Keratinocyte (primary cell): ENCODE results near the gene CXorf58. TPM values are rescaled to one million over a fixed set of nuclear protein-coding genes. Genes with fewer than 3 reads are reported as not detected.

Experiments used
- DNase-seq: peaks from one replicate; pipeline ENCODE4 v3.0.0-alpha.2; 2011; ENCODE audit warnings: low read depth, missing footprints, low spot score
- FAIRE-seq: peaks from 2 replicates; lab custom pipeline; 2011; peaks lifted over from hg19 to GRCh38; lab: Jason Lieb, UNC
- H2AFZ ChIP-seq: 2 replicates; pipeline ENCODE4 v1.6.0; 2012; ENCODE audit warnings: low read length, control low read depth, inconsistent platforms; ENCODE audit not compliant: control insufficient read depth
- H3K27ac ChIP-seq: 2 replicates; pipeline ENCODE4 v1.5.1; 2011; ENCODE audit warnings: low read length; ENCODE audit not compliant: control insufficient read depth, insufficient read depth
- H3K27me3 ChIP-seq: 3 replicates; pipeline ENCODE4 v1.6.0; 2011; ENCODE audit warnings: low read length; ENCODE audit not compliant: control insufficient read depth, insufficient read depth; ENCODE audit errors: extremely low read depth
- H3K36me3 ChIP-seq, 2 experiments: 2 replicates in 1 of 2; 3 replicates in 1 of 2; pipeline ENCODE4 v1.5.1; 2011; ENCODE audit warnings: low read length in 2 of 2, mild to moderate bottlenecking in 1 of 2; ENCODE audit not compliant: control insufficient read depth in 2 of 2, insufficient read depth in 2 of 2; ENCODE audit errors: extremely low read depth in 1 of 2
- H3K4me1 ChIP-seq: 3 replicates; pipeline ENCODE4 v1.5.1; 2011; ENCODE audit warnings: low read length; ENCODE audit not compliant: control insufficient read depth, insufficient read depth; ENCODE audit errors: extremely low read depth
- H3K4me2 ChIP-seq: 3 replicates; pipeline ENCODE4 v1.6.0; 2011; ENCODE audit warnings: low read depth, low read length; ENCODE audit not compliant: control insufficient read depth, insufficient read depth; ENCODE audit errors: extremely low read depth
- H3K4me3 ChIP-seq, 3 experiments: fragments of 200-600 bp in 1 of 3; sonication (generic) in 1 of 3; 2 replicates in 2 of 3; 3 replicates in 1 of 3; pipeline ENCODE4 v1.5.1; 2011 to 2016; ENCODE audit warnings: low read length in 3 of 3, mild to moderate bottlenecking in 3 of 3, control low read depth in 2 of 3, inconsistent platforms in 1 of 3, low read depth in 1 of 3, mixed read lengths in 1 of 3, mixed run types in 1 of 3, moderate library complexity in 1 of 3; ENCODE audit not compliant: control insufficient read depth in 2 of 3, insufficient read depth in 2 of 3; ENCODE audit errors: extremely low read depth in 1 of 3
- H3K79me2 ChIP-seq: 2 replicates; pipeline ENCODE4 v1.6.0; 2012; ENCODE audit warnings: low read length; ENCODE audit not compliant: control insufficient read depth, insufficient read depth
- H3K9ac ChIP-seq: 3 replicates; pipeline ENCODE4 v1.6.0; 2011; ENCODE audit warnings: low read length; ENCODE audit not compliant: control insufficient read depth, insufficient read depth; ENCODE audit errors: extremely low read depth
- H3K9me1 ChIP-seq: 3 replicates; pipeline ENCODE4 v1.6.0; 2011; ENCODE audit warnings: low read length; ENCODE audit not compliant: control insufficient read depth, insufficient read depth; ENCODE audit errors: extremely low read depth
- H3K9me3 ChIP-seq: 2 replicates; pipeline ENCODE4 v1.5.1; 2012; ENCODE audit warnings: low read depth, low read length; ENCODE audit not compliant: control insufficient read depth
- H4K20me1 ChIP-seq: 3 replicates; pipeline ENCODE4 v1.6.0; 2011; ENCODE audit warnings: low read length; ENCODE audit not compliant: control insufficient read depth, insufficient read depth; ENCODE audit errors: extremely low read depth
- CTCF ChIP-seq, 3 experiments: IDR thresholded peaks in 1 of 3; conservative IDR thresholded peaks in 1 of 3; optimal IDR thresholded peaks in 1 of 3; 2 replicates in 2 of 3; 3 replicates in 1 of 3; pipeline versions ENCODE3 to v1.5.1; 2011; ENCODE audit warnings: low read length in 3 of 3, mild to moderate bottlenecking in 3 of 3, moderate library complexity in 2 of 3, control low read depth in 1 of 3, inconsistent platforms in 1 of 3; ENCODE audit not compliant: insufficient read depth in 2 of 3; ENCODE audit errors: extremely low read depth in 1 of 3
- EZH2 ChIP-seq: IDR thresholded peaks from one replicate; pipeline ENCODE4 v1.6.1; 2012; ENCODE audit warnings: inconsistent platforms, mild to moderate bottlenecking, low read length, moderate library complexity
- dilution Hi-C: fragments of 300-500 bp; cut with MboI; formaldehyde crosslinking; loops from one replicate; pipeline ENCODE4 v1.7.0; 2020; ENCODE audit warnings: low sequenced_read_pairs; ENCODE audit not compliant: extremely low pct_ligation_motif_present
- polyA plus RNA-seq, 5 experiments: library from polyadenylated mRNA; depleted of rRNA in 3 of 5; stranded (reverse) in 3 of 5; stranded (forward) in 1 of 5; unstranded in 1 of 5; fragments of >200 nt; gene quantifications; 1 replicate in 1 of 5; 2 replicates in 3 of 5; 3 replicates in 1 of 5; pipeline versions ENCODE4 v1.2.1 to v1.2.3, GENCODE V29; 2011 to 2012; ENCODE audit warnings: missing spikeins in 2 of 5, low read depth in 1 of 5, low replicate concordance in 1 of 5

Gene CXorf58
- polyA plus RNA-seq, 1 donor (not counting 4 experiments of a cell fraction or from before 2014, with no cell fraction given): 0.12 TPM

- no peaks in the 10 kb centered on the region for H3K27me3 ChIP-seq
- no peak overlapping the region for H3K27ac ChIP-seq
- no peaks in the 10 kb centered on the region for H3K9me1 ChIP-seq
- no peaks in the 10 kb centered on the region for H3K79me2 ChIP-seq
- H2AFZ ChIP-seq: no peak overlapping the region
- dilution Hi-C loops: no loop called here
- H3K36me3 ChIP-seq: no peaks in the 10 kb centered on the region
- no peak for FAIRE-seq
- no peak for TF ChIP-seq EZH2
- TF ChIP-seq CTCF (optimal IDR thresholded peaks at IDR 0.05 in 1 of 3, IDR thresholded peaks at IDR 0.05 in 1 of 3, conservative IDR thresholded peaks at IDR 0.05 in 1 of 3; ENCODE audit: extremely low read depth in 1 of 3, insufficient read depth in 2 of 3, low read length in 3 of 3): no peak
- no peak for DNase-seq
- H3K9me3 ChIP-seq: no peaks in the 10 kb centered on the region
- H3K4me2 ChIP-seq: no peak overlapping the region
- no peak overlapping the region for H3K9ac ChIP-seq
- H4K20me1 ChIP-seq: no peaks in the 10 kb centered on the region
- H3K4me3 ChIP-seq: no peak overlapping the region
- peaks cover 21% of the 10 kb centered on the region for H3K4me1 ChIP-seq
Measured at GRCh38 chrX:23885803-23886202, 22.0 kb upstream of the CXorf58 start.

- no peaks in the 10 kb centered on the region for H3K27me3 ChIP-seq
- H3K9ac ChIP-seq: no peak overlapping the region
- DNase-seq (no peak), FAIRE-seq (no peak)
- H3K4me3 ChIP-seq: no peak overlapping the region
- no peaks in the 10 kb centered on the region for H3K36me3 ChIP-seq
- dilution Hi-C loops: no loop called here
- no peaks in the 10 kb centered on the region for H3K9me3 ChIP-seq
- no peaks in the 10 kb centered on the region for H4K20me1 ChIP-seq
- no peak overlapping the region for H3K4me2 ChIP-seq
- peaks cover 21% of the 10 kb centered on the region for H3K4me1 ChIP-seq
- TF ChIP-seq EZH2 (no peak), CTCF (optimal IDR thresholded peaks at IDR 0.05 in 1 of 3, IDR thresholded peaks at IDR 0.05 in 1 of 3, conservative IDR thresholded peaks at IDR 0.05 in 1 of 3; ENCODE audit: extremely low read depth in 1 of 3, insufficient read depth in 2 of 3, low read length in 3 of 3) (no peak)
- no peaks in the 10 kb centered on the region for H3K79me2 ChIP-seq
- H2AFZ ChIP-seq: no peak overlapping the region
- no peak overlapping the region for H3K27ac ChIP-seq
- H3K9me1 ChIP-seq: no peaks in the 10 kb centered on the region
Measured at GRCh38 chrX:23887451-23887850, 20.4 kb upstream of the CXorf58 start.
